H1 (cell line): ENCODE measurements around the gene MRPL54. TPM values are rescaled to one million over a fixed set of nuclear protein-coding genes. Genes with fewer than 3 reads are reported as not detected.

Source experiments
- CTCF ChIA-PET: fragments of 300-600 bp; sonication (Branson Sonifier 250); formaldehyde crosslinking; loops from one replicate; lab custom pipeline; 2021; ENCODE audit not compliant: partially characterized antibody; lab: Charles Lee
- POLR2A ChIA-PET: fragments of 300-600 bp; sonication (Branson Sonifier 250); formaldehyde crosslinking; loops from one replicate; lab custom pipeline; 2021; ENCODE audit warnings: inconsistent platforms; ENCODE audit not compliant: partially characterized antibody; lab: Charles Lee
- DNase-seq, 2 experiments: peaks; one replicate each; pipeline versions ENCODE4 v3.0.0 to v3.0.0-alpha.2; 2010 to 2022; ENCODE audit warnings: low spot score in 2 of 2, low read depth in 1 of 2, mixed read lengths in 1 of 2
- FAIRE-seq: peaks from 2 replicates; lab custom pipeline; 2011; peaks lifted over from hg19 to GRCh38; lab: Jason Lieb, UNC
- H2AFZ ChIP-seq: 2 replicates; pipeline ENCODE4 v1.8.1; 2012; ENCODE audit warnings: low read length, inconsistent platforms
- H2AK5ac ChIP-seq: 2 replicates; pipeline ENCODE4 v1.6.1; 2013; ENCODE audit warnings: low read depth, low read length
- H2BK120ac ChIP-seq: replicated peaks from 2 replicates; pipeline ENCODE3; 2013; ENCODE audit warnings: low read depth, low read length, inconsistent platforms
- H2BK12ac ChIP-seq: 2 replicates; pipeline ENCODE4 v1.6.1; 2013; ENCODE audit warnings: low read depth, low read length
- H2BK15ac ChIP-seq: 2 replicates; pipeline ENCODE4 v1.6.1; 2013; ENCODE audit warnings: low read length
- H2BK20ac ChIP-seq: 2 replicates; pipeline ENCODE4 v1.6.1; 2013; ENCODE audit warnings: low read length
- H2BK5ac ChIP-seq: 2 replicates; pipeline ENCODE4 v1.6.1; 2013; ENCODE audit warnings: low read depth, low read length
- H3K14ac ChIP-seq: 2 replicates; pipeline ENCODE4 v1.6.1; 2013; ENCODE audit warnings: inconsistent platforms; ENCODE audit not compliant: insufficient read length
- H3K18ac ChIP-seq: 2 replicates; pipeline ENCODE4 v1.6.1; 2013; ENCODE audit warnings: low read length; ENCODE audit errors: extremely low read depth
- H3K23ac ChIP-seq: 2 replicates; pipeline ENCODE4 v1.6.1; 2013; ENCODE audit warnings: inconsistent platforms; ENCODE audit not compliant: insufficient read length
- H3K23me2 ChIP-seq: 2 replicates; pipeline ENCODE4 v1.6.1; 2013; ENCODE audit warnings: low read depth, low read length
- H3K27ac ChIP-seq: 2 replicates; pipeline ENCODE4 v1.6.1; 2011; ENCODE audit warnings: low read depth, low read length, inconsistent platforms
- H3K27me3 ChIP-seq, 4 experiments: replicated peaks in 1 of 4; 1 replicate in 1 of 4; 2 replicates in 3 of 4; pipeline versions ENCODE4 v1.6.1 to v1.8.1; 2011 to 2013; ENCODE audit warnings: low read length in 3 of 4, mild to moderate bottlenecking in 3 of 4, inconsistent platforms in 2 of 4, mixed read lengths in 2 of 4, moderate library complexity in 1 of 4; ENCODE audit not compliant: control insufficient read depth in 3 of 4, insufficient read depth in 3 of 4; ENCODE audit errors: extremely low read depth in 1 of 4
- H3K36me3 ChIP-seq, 4 experiments: 2 replicates each; pipeline versions ENCODE4 v1.6.1 to v1.8.1; 2011 to 2013; ENCODE audit warnings: mild to moderate bottlenecking in 4 of 4, low read length in 3 of 4, moderate library complexity in 2 of 4, control low read depth in 1 of 4, inconsistent platforms in 1 of 4; ENCODE audit not compliant: insufficient read depth in 4 of 4, control insufficient read depth in 2 of 4
- H3K4ac ChIP-seq: replicated peaks from 2 replicates; pipeline ENCODE3; 2013; ENCODE audit warnings: low read length, low read depth, mixed read lengths, inconsistent platforms; ENCODE audit not compliant: insufficient read length
- H3K4me1 ChIP-seq, 4 experiments: replicated peaks in 1 of 4; 1 replicate in 1 of 4; 2 replicates in 3 of 4; pipeline versions ENCODE4 v1.6.1 to v1.8.1; 2011 to 2013; ENCODE audit warnings: low read length in 3 of 4, inconsistent platforms in 2 of 4, mixed read lengths in 1 of 4; ENCODE audit not compliant: insufficient read depth in 4 of 4, control insufficient read depth in 3 of 4
- H3K4me2 ChIP-seq, 2 experiments: 2 replicates each; pipeline versions ENCODE4 v1.6.1 to v1.8.1; 2011 to 2013; ENCODE audit warnings: low read depth in 2 of 2, low read length in 2 of 2, control low read depth in 1 of 2, inconsistent platforms in 1 of 2, mild to moderate bottlenecking in 1 of 2; ENCODE audit not compliant: insufficient read depth in 1 of 2
- H3K4me3 ChIP-seq, 4 experiments: fragments of 200-600, 300-600 bp in 1 of 4; sonication (generic), shearing (Covaris generic), sonication (Bioruptor Twin) in 1 of 4; 2 replicates each; pipeline versions ENCODE4 v1.5.1 to v1.8.1; 2011 to 2016; ENCODE audit warnings: low read length in 4 of 4, low read depth in 3 of 4, control low read depth in 2 of 4, inconsistent platforms in 2 of 4, mild to moderate bottlenecking in 2 of 4, mixed read lengths in 1 of 4, moderate library complexity in 1 of 4; ENCODE audit not compliant: insufficient read depth in 2 of 4; ENCODE audit errors: extremely low read depth in 1 of 4
- H3K56ac ChIP-seq: replicated peaks from 2 replicates; pipeline ENCODE3; 2013; ENCODE audit warnings: low read depth, mild to moderate bottlenecking, mixed read lengths, low read length, inconsistent platforms; ENCODE audit not compliant: insufficient read length
- H3K79me1 ChIP-seq: 2 replicates; pipeline ENCODE4 v1.6.1; 2013; ENCODE audit warnings: low read depth, low read length, control low read depth
- H3K79me2 ChIP-seq, 2 experiments: 2 replicates each; pipeline versions ENCODE4 v1.6.1 to v1.8.1; 2012 to 2013; ENCODE audit warnings: low read length in 2 of 2, mild to moderate bottlenecking in 2 of 2, inconsistent platforms in 1 of 2; ENCODE audit not compliant: insufficient read depth in 2 of 2, control insufficient read depth in 1 of 2
- H3K9ac ChIP-seq, 4 experiments: replicated peaks in 1 of 4; 1 replicate in 1 of 4; 2 replicates in 3 of 4; pipeline versions ENCODE4 v1.6.1 to v1.8.1; 2011 to 2013; ENCODE audit warnings: low read depth in 3 of 4, low read length in 3 of 4, control low read depth in 2 of 4, mild to moderate bottlenecking in 2 of 4, moderate library complexity in 2 of 4, inconsistent platforms in 1 of 4; ENCODE audit errors: extremely low read depth in 1 of 4
- H3K9me3 ChIP-seq, 2 experiments: 2 replicates each; pipeline versions ENCODE4 v1.6.1 to v1.8.1; 2012 to 2013; ENCODE audit warnings: mild to moderate bottlenecking in 2 of 2, moderate library complexity in 2 of 2, control low read depth in 1 of 2, inconsistent platforms in 1 of 2, low read depth in 1 of 2, low read length in 1 of 2, mixed read lengths in 1 of 2; ENCODE audit not compliant: insufficient read depth in 2 of 2
- H4K20me1 ChIP-seq, 2 experiments: replicated peaks in 1 of 2; 2 replicates each; pipeline versions ENCODE3 to v1.8.1; 2011 to 2013; ENCODE audit warnings: inconsistent platforms in 2 of 2, low read length in 2 of 2, mild to moderate bottlenecking in 1 of 2; ENCODE audit not compliant: insufficient read depth in 2 of 2, control insufficient read depth in 1 of 2
- H4K5ac ChIP-seq: 2 replicates; pipeline ENCODE4 v1.6.1; 2013; ENCODE audit warnings: low read length, low read depth, mixed read lengths, inconsistent platforms; ENCODE audit not compliant: insufficient read length
- H4K8ac ChIP-seq: 2 replicates; pipeline ENCODE4 v1.8.0; 2013; ENCODE audit warnings: mild to moderate bottlenecking, moderate library complexity, low read length, inconsistent platforms; ENCODE audit not compliant: insufficient read depth; ENCODE audit errors: extremely low read depth
- H4K91ac ChIP-seq: replicated peaks from 2 replicates; pipeline ENCODE3; 2013; ENCODE audit warnings: low read length, mixed read lengths, inconsistent platforms; ENCODE audit not compliant: insufficient read length
- CHD1 ChIP-seq: IDR thresholded peaks from 2 replicates; pipeline ENCODE4 v1.6.1; 2012; ENCODE audit warnings: low read depth, low read length, improper control_type of control experiment
- CHD2 ChIP-seq: IDR thresholded peaks from 2 replicates; pipeline ENCODE4 v1.6.1; 2012; ENCODE audit warnings: low read length, improper control_type of control experiment
- KDM4A ChIP-seq: IDR thresholded peaks from one replicate; pipeline ENCODE4 v1.7.1; 2012; ENCODE audit warnings: low read depth, mild to moderate bottlenecking, moderate library complexity, low read length, inconsistent platforms; ENCODE audit not compliant: severe bottlenecking
- MAFK ChIP-seq: IDR thresholded peaks from 2 replicates; pipeline ENCODE4 v1.6.1; 2012; ENCODE audit warnings: low read depth, mild to moderate bottlenecking, improper control_type of control experiment, low read length
- NRF1 ChIP-seq: IDR thresholded peaks from 2 replicates; pipeline ENCODE4 v1.6.1; 2011; ENCODE audit warnings: mild to moderate bottlenecking, low read depth, low read length, improper control_type of control experiment
- RNF2 ChIP-seq: fragments of 200-900, 300-1000 bp; sonication (generic); IDR thresholded peaks from 2 replicates; pipeline ENCODE4 v1.7.1; 2016; ENCODE audit warnings: borderline replicate concordance, low read depth, mild to moderate bottlenecking, antibody characterized with exemption, low read length; ENCODE audit not compliant: poor library complexity, severe bottlenecking; ENCODE audit errors: missing control alignments
- RXRA ChIP-seq: IDR thresholded peaks from 2 replicates; pipeline ENCODE4 v1.6.1; 2011; ENCODE audit warnings: low read depth, mild to moderate bottlenecking, low read length, moderate library complexity; ENCODE audit not compliant: insufficient read depth
- TAF7 ChIP-seq: optimal IDR thresholded peaks from 2 replicates; pipeline ENCODE3; 2011; ENCODE audit warnings: low read depth, mild to moderate bottlenecking, inconsistent platforms, low read length, moderate library complexity, borderline replicate concordance
- ZNF274 ChIP-seq: IDR thresholded peaks from 2 replicates; pipeline ENCODE4 v1.7.0; 2012; ENCODE audit warnings: low read length, borderline replicate concordance; ENCODE audit errors: extremely low read depth
- WGBS, 2 experiments: shearing (Covaris generic) in 1 of 2; methylation state at CpG; one replicate each; pipeline versions ENCODE4 v1.1.6 to v1.1.7; 2013 to 2015; ENCODE audit warnings: low lambda C conversion rate in 2 of 2, mixed read lengths in 2 of 2, inconsistent platforms in 1 of 2, low coverage in 1 of 2, missing lambda C conversion rate in 1 of 2; ENCODE audit not compliant: insufficient replicate concordance in 2 of 2, insufficient coverage in 1 of 2, insufficient read length in 1 of 2; ENCODE audit errors: extremely low coverage in 1 of 2, missing lambda C conversion rate in 1 of 2; 5-methylcytosine and 5-hydroxymethylcytosine counted together
- polyA plus RNA-seq, 7 experiments: library from polyadenylated mRNA; depleted of rRNA in 3 of 7; stranded (reverse) in 5 of 7; unstranded in 2 of 7; fragments of >200 nt in 5 of 7; fragments of 200-250 nt in 2 of 7; gene quantifications; 1 replicate in 5 of 7; 2 replicates in 1 of 7; 4 replicates in 1 of 7; pipeline versions ENCODE4 v1.2.1 to v1.2.3, GENCODE V29; 2011 to 2013; ENCODE audit warnings: missing spikeins in 2 of 7, mixed read lengths in 2 of 7
- total RNA-seq: library from RNA; stranded (reverse); fragmentation: NEBNext Ultra II Directional; extraction: Animal tissue kit (Norgen Biotek cat#: 25700); gene quantifications from 2 replicates; pipeline ENCODE4 v1.2.1, GENCODE V29; 2021
- TF ChIP-seq, protein P1 (sequence below): IDR thresholded peaks from 2 replicates; pipeline ENCODE4 v1.6.1; 2011; ENCODE audit warnings: low read depth, mild to moderate bottlenecking, low read length; ENCODE audit not compliant: insufficient read depth

MRPL54 gene
- total and polyA plus RNA-seq, 2 of the 8 experiments (the other 6 are each of a cell fraction or from before 2014, with no cell fraction given): 63.8 to 72.8 TPM

DNA sequence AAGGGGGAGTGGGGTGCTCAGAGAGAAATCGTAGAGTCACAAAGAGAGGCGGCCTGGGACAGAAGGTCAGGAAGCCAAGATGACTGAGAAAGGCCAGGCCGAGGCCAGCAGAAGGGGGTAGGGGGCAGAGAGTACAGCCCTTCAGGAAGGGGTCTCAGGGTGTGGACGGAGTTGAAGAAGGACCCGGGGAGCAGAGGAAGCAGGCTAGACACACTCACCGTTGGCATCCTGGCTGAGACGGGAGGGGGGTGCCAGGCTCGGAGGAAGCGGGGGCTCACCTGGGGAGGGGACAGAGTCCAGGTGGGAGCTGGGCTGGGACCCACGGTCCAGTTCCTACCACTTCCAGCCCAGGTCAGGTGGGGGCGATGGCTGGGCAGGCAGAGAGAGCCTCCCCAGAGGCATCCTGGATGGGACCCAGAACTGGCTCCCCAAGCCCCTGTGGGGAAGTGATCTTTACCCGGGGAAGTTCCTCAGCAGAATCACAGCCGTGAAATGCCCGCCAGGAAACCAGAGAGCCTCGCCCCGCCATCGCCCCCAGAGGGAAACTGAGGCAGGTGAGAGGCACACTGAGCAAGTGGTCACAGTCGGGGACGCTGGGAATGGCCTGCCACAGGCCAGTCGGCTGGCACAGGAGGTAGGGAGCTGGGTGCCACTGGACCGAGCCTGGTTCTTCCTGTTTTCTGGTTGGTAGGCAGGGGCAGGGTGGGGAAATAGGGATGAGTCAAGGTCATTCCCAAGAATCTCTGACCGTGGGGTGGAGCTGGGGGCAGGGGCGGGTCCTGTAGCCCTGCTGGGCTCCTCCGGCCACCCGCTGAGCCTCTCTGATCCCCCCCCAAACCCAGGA is 22.3 kb downstream of the MRPL54 start:
- H2BK20ac ChIP-seq: no peak overlapping the region
- no peak overlapping the region for H3K56ac ChIP-seq
- peak overlapping the region; percentile 48 to 95 (median 66); a peak in 4 of 8 replicates for H3K4me3 ChIP-seq
- no peak for TF ChIP-seq CHD2
- TF ChIP-seq CHD1: no peak
- no peak for TF ChIP-seq ZNF274
- TF ChIP-seq MAFK: no peak
- no peak for TF ChIP-seq NRF1
- no peak for TF ChIP-seq RXRA
- TF ChIP-seq KDM4A: no peak
- TF ChIP-seq, protein P1, sequence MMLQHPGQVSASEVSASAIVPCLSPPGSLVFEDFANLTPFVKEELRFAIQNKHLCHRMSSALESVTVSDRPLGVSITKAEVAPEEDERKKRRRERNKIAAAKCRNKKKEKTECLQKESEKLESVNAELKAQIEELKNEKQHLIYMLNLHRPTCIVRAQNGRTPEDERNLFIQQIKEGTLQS: no peak
- TF ChIP-seq TAF7: no peak
- TF ChIP-seq RNF2: no peak
- TF ChIP-seq, all 59 proteins: peak for 0
- ChIA-PET CTCF (interaction anchor here (0.6 to 2.4 kb wide), 16 partner anchors 10 to 430 kb away, joined by 3 to 17 read pairs (median 6); partner anchors contain the start of genes MRPL54 and RAX2), POLR2A (interaction anchor here (0.8 to 4.4 kb wide), 7 partner anchors 10 to 203 kb away, joined by 3 to 19 read pairs (median 4); partner anchors contain the start of genes APBA3, EEF2, MRPL54 and NMRK2)
- no peak overlapping the region for H3K4ac ChIP-seq
- H3K79me2 ChIP-seq: no peaks in the 10 kb centered on the region
- no peak overlapping the region for H4K5ac ChIP-seq
- H2BK12ac ChIP-seq: peak overlapping the region; percentile 80; the same call in 1 of the 2 replicates
- 55% methylated on average over 14 of the region's 25 CpGs; no CpG with 5 or more reads in 1 of the 2 experiments for WGBS, 2 experiments
- no peak overlapping the region for H2BK15ac ChIP-seq
- no peak overlapping the region for H4K91ac ChIP-seq
- H2BK5ac ChIP-seq: no peak overlapping the region; the same call in 1 of the 2 replicates
- peak overlapping the region; percentile 73 to 74 for H3K4me2 ChIP-seq
- no peak overlapping the region for H3K14ac ChIP-seq
- H3K9ac ChIP-seq: no peak overlapping the region
- H3K79me1 ChIP-seq: no peaks in the 10 kb centered on the region
- no peak overlapping the region for H2AFZ ChIP-seq
- peaks cover 0 to 9% (median 1%) of the 10 kb centered on the region in 4 experiments; a peak in 3 of 7 replicates for H3K4me1 ChIP-seq
- H4K8ac ChIP-seq: no peak overlapping the region
- no peaks in the 10 kb centered on the region for H4K20me1 ChIP-seq
- H3K27ac ChIP-seq: no peak overlapping the region
- H3K23ac ChIP-seq: no peak overlapping the region
- H3K36me3 ChIP-seq: peaks cover 0 to 14% (median 3%) of the 10 kb centered on the region in 4 experiments; a peak in 2 of 8 replicates
- no peak for FAIRE-seq
- peak overlapping the region; percentile 0; the same call in 1 of the 2 replicates for H3K18ac ChIP-seq
- H3K23me2 ChIP-seq: peaks cover 7% of the 10 kb centered on the region; the same call in 1 of the 2 replicates
- H3K27me3 ChIP-seq: peaks cover 0 to 17% (median 7%) of the 10 kb centered on the region in 4 experiments; a peak in 6 of 7 replicates
- peaks cover 17 to 22% of the 10 kb centered on the region in 2 experiments for H3K9me3 ChIP-seq
- H2BK120ac ChIP-seq: no peak overlapping the region
- DNase-seq: peak in 1 of 2 experiments; percentile 56
- no peak overlapping the region for H2AK5ac ChIP-seq
